ENCODE measurements around the gene BOLA1.
A peak's percentile ranks its signal among the peaks of the same experiment; 100 is the strongest.
"Not testable (repeated sequence)": the region's sequence is repeated elsewhere in the genome, so short reads cannot be mapped to it uniquely, and the experiment has no call there.

Gene BOLA1

GRCh38 chr1:149899460-149900284, at the start of gene BOLA1:
TSS of gene BOLA1 (plus strand) at chr1:149899568. CDS start at chr1:149900060, 492 bp downstream.
- peak; percentile 67 to 75 for DNase-seq (ENCODE audit: low read depth in 2 of 2)

- no peak for DNase-seq (ENCODE audit: low read depth in 2 of 2)
These were observed 49.4 kb upstream of the BOLA1 start for GRCh38 chr1:149849947-149850360.

- DNase-seq (ENCODE audit: low read depth in 2 of 2): not testable (repeated sequence)
These were observed 48.5 kb upstream of the BOLA1 start for GRCh38 chr1:149850732-149851345.

GRCh38 chr1:149851585-149852213, 47.7 kb upstream of the BOLA1 start:
- DNase-seq (ENCODE audit: low read depth in 2 of 2): not testable (repeated sequence)

- not testable (repeated sequence) for DNase-seq (ENCODE audit: low read depth in 2 of 2)
These were observed 47.1 kb upstream of the BOLA1 start for GRCh38 chr1:149852263-149852662.

GRCh38 chr1:149860271-149860670, 39.1 kb upstream of the BOLA1 start:
- not testable (repeated sequence) for DNase-seq (ENCODE audit: low read depth in 2 of 2)

GRCh38 chr1:149860684-149861496, 38.5 kb upstream of the BOLA1 start:
- DNase-seq (ENCODE audit: low read depth in 2 of 2): not testable (repeated sequence)

- DNase-seq (ENCODE audit: low read depth in 2 of 2): not testable (repeated sequence)
These were observed 37.8 kb upstream of the BOLA1 start for GRCh38 chr1:149861497-149862054.

GRCh38 chr1:149866887-149867286, 32.5 kb upstream of the BOLA1 start:
- DNase-seq (ENCODE audit: low read depth in 2 of 2): not testable (repeated sequence)

GRCh38 chr1:149873060-149873459, 26.3 kb upstream of the BOLA1 start:
- DNase-seq (ENCODE audit: low read depth in 2 of 2): not testable (repeated sequence)

- DNase-seq (ENCODE audit: low read depth in 2 of 2): no peak
These were observed 22.0 kb upstream of the BOLA1 start for GRCh38 chr1:149877211-149877946.

- DNase-seq (ENCODE audit: low read depth in 2 of 2): no peak
These were observed 19.8 kb upstream of the BOLA1 start for GRCh38 chr1:149879556-149879955.

- no peak for DNase-seq (ENCODE audit: low read depth in 2 of 2)
These were observed 17.5 kb upstream of the BOLA1 start for GRCh38 chr1:149881876-149882275.

GRCh38 chr1:149883598-149884247, 15.6 kb upstream of the BOLA1 start:
- no peak for DNase-seq (ENCODE audit: low read depth in 2 of 2)

GRCh38 chr1:149884433-149885338, 14.7 kb upstream of the BOLA1 start:
- peak in 1 of 2 experiments; percentile 25 for DNase-seq (ENCODE audit: low read depth in 2 of 2)

- peak in 1 of 2 experiments; percentile 73 for DNase-seq (ENCODE audit: low read depth in 2 of 2)
These were observed 13.8 kb upstream of the BOLA1 start for GRCh38 chr1:149885339-149886120.

GRCh38 chr1:149886121-149886395, 13.3 kb upstream of the BOLA1 start:
- not testable (repeated sequence) for DNase-seq (ENCODE audit: low read depth in 2 of 2)

- peak; percentile 70 to 77 for DNase-seq (ENCODE audit: low read depth in 2 of 2)
These were observed 12.8 kb upstream of the BOLA1 start for GRCh38 chr1:149886396-149887195.

All from stimulated activated CD4-positive, alpha-beta T cell treated with anti-CD3 and anti-CD28 coated beads, Interleukin-12 subunit alpha, Interleukin-12 subunit beta, amount 100 ng/mL, for 24 hours (primary cell).